Lung microvascular endothelial cell (primary cell): ENCODE measurements around the gene MMP25. TPM values are rescaled to one million over a fixed set of nuclear protein-coding genes. Genes with fewer than 3 reads are reported as not detected.

ENCODE experiments used
- DNase-seq, 2 donors: peaks; one replicate each; pipeline versions ENCODE4 v3.0.0 to v3.0.0-alpha.2; 2010; ENCODE audit warnings: low read depth in 2 of 2
- total RNA-seq: library from RNA; depleted of rRNA; stranded (reverse); fragments of >200 nt; gene quantifications from 2 replicates; pipeline ENCODE4 v1.2.1, GENCODE V29; 2014

Gene MMP25
- under 0.01 TPM in 2 replicates for total RNA-seq

- DNase-seq: no peak
Measured at GRCh38 chr16:3045758-3046640, at the start of gene MMP25. TSS of gene MMP25 (plus strand) at chr16:3046561. CDS start at chr16:3046918, 357 bp downstream.

- no peak for DNase-seq
Measured at GRCh38 chr16:2999929-3000328, 46.4 kb upstream of the MMP25 start.

- DNase-seq: no peak
Measured at GRCh38 chr16:3000540-3000939, 45.8 kb upstream of the MMP25 start.

- no peak for DNase-seq
Measured at GRCh38 chr16:3001316-3001715, 45.0 kb upstream of the MMP25 start.

- peak; percentile 99 to 100 for DNase-seq
Measured at GRCh38 chr16:3003582-3004270, 42.6 kb upstream of the MMP25 start.

GRCh38 chr16:3004319-3004718 lies 42.0 kb upstream of the MMP25 start:
- no peak for DNase-seq

- no peak for DNase-seq
Measured at GRCh38 chr16:3004781-3005284, 41.5 kb upstream of the MMP25 start.

GRCh38 chr16:3007059-3007956 lies 39.1 kb upstream of the MMP25 start:
- DNase-seq: no peak

- DNase-seq: peak in 1 of 2 donors; percentile 29
Measured at GRCh38 chr16:3007957-3008689, 38.2 kb upstream of the MMP25 start.

GRCh38 chr16:3008690-3009037 lies 37.7 kb upstream of the MMP25 start:
- no peak for DNase-seq

- no peak for DNase-seq
Measured at GRCh38 chr16:3009568-3010390, 36.6 kb upstream of the MMP25 start.

- DNase-seq: no peak
Measured at GRCh38 chr16:3010510-3010909, 35.9 kb upstream of the MMP25 start.

- DNase-seq: no peak
Measured at GRCh38 chr16:3012246-3012645, 34.1 kb upstream of the MMP25 start.

GRCh38 chr16:3012828-3013420 lies 33.4 kb upstream of the MMP25 start, which contains the start of gene CLDN9:
TSS of gene CLDN9 (plus strand) at chr16:3012923. CDS start at chr16:3013363, 440 bp downstream.
- DNase-seq: no peak

- DNase-seq: no peak
Measured at GRCh38 chr16:3013491-3013951, 32.8 kb upstream of the MMP25 start.

GRCh38 chr16:3013998-3014690 lies 32.2 kb upstream of the MMP25 start:
- DNase-seq: no peak

GRCh38 chr16:3014971-3015370 lies 31.4 kb upstream of the MMP25 start:
- no peak for DNase-seq

GRCh38 chr16:3015865-3016521 lies 30.4 kb upstream of the MMP25 start:
- no peak for DNase-seq
